ENCODE results near the gene NLRP1. TPM values are rescaled to one million over a fixed set of nuclear protein-coding genes. Genes with fewer than 3 reads are reported as not detected.

The NLRP1 gene
- total RNA-seq, 1 donor from 2014 or later, result 24.0 TPM

GRCh38 chr17:5541610-5542202, 42.6 kb downstream of the NLRP1 start:
- Histone ChIP-seq H3K9me3 (ENCODE audit: control insufficient read depth in 3 of 3, low read length in 3 of 3) (no peaks in the 10 kb centered on the region), H3K4me1 (ENCODE audit: control insufficient read depth in 3 of 3, insufficient read depth in 3 of 3, low read length in 3 of 3) (no peaks in the 10 kb centered on the region), H3K27me3 (ENCODE audit: control insufficient read depth in 3 of 3, insufficient read depth in 3 of 3, low read length in 3 of 3) (no peaks in the 10 kb centered on the region), H3K9ac (ENCODE audit: low read depth in 1 of 3, low read length in 3 of 3) (no peak overlapping the region), H3K4me3 (ENCODE audit: low read length in 3 of 3) (no peak overlapping the region), H3K36me3 (ENCODE audit: control insufficient read depth in 3 of 3, insufficient read depth in 3 of 3, low read length in 3 of 3) (peaks cover 5 to 18% (median 12%) of the 10 kb centered on the region in 3 donors), H3K27ac (ENCODE audit: low read depth, low read length) (no peak overlapping the region)

GRCh38 chr17:5540321-5540720, 44.0 kb downstream of the NLRP1 start:
- Histone ChIP-seq H3K27ac (ENCODE audit: low read depth, low read length) (no peak overlapping the region), H3K4me3 (ENCODE audit: low read length in 3 of 3) (no peak overlapping the region), H3K36me3 (ENCODE audit: control insufficient read depth in 3 of 3, insufficient read depth in 3 of 3, low read length in 3 of 3) (peaks cover 0 to 17% (median 16%) of the 10 kb centered on the region in 3 donors)

GRCh38 chr17:5539286-5539685, 45.0 kb downstream of the NLRP1 start:
- Histone ChIP-seq H3K9me3 (ENCODE audit: control insufficient read depth in 3 of 3, low read length in 3 of 3) (no peaks in the 10 kb centered on the region), H3K4me1 (ENCODE audit: control insufficient read depth in 3 of 3, insufficient read depth in 3 of 3, low read length in 3 of 3) (no peaks in the 10 kb centered on the region), H3K4me3 (ENCODE audit: low read length in 3 of 3) (no peak overlapping the region), H3K27me3 (ENCODE audit: control insufficient read depth in 3 of 3, insufficient read depth in 3 of 3, low read length in 3 of 3) (no peaks in the 10 kb centered on the region), H3K9ac (ENCODE audit: low read depth in 1 of 3, low read length in 3 of 3) (no peak overlapping the region), H3K27ac (ENCODE audit: low read depth, low read length) (no peak overlapping the region), H3K36me3 (ENCODE audit: control insufficient read depth in 3 of 3, insufficient read depth in 3 of 3, low read length in 3 of 3) (peaks cover 0 to 18% (median 18%) of the 10 kb centered on the region in 3 donors)

More at GRCh38 chr17:5540321-5540720, 44.0 kb downstream of the NLRP1 start:
- no peak overlapping the region for H3K9ac ChIP-seq (ENCODE audit: low read depth in 1 of 3, low read length in 3 of 3)
- no peaks in the 10 kb centered on the region for H3K9me3 ChIP-seq (ENCODE audit: control insufficient read depth in 3 of 3, low read length in 3 of 3)
- no peaks in the 10 kb centered on the region for H3K27me3 ChIP-seq (ENCODE audit: control insufficient read depth in 3 of 3, insufficient read depth in 3 of 3, low read length in 3 of 3)
- H3K4me1 ChIP-seq (ENCODE audit: control insufficient read depth in 3 of 3, insufficient read depth in 3 of 3, low read length in 3 of 3), result no peaks in the 10 kb centered on the region

- Histone ChIP-seq H3K4me1 (ENCODE audit: control insufficient read depth in 3 of 3, insufficient read depth in 3 of 3, low read length in 3 of 3) (no peaks in the 10 kb centered on the region), H3K9me3 (ENCODE audit: control insufficient read depth in 3 of 3, low read length in 3 of 3) (no peaks in the 10 kb centered on the region), H3K27me3 (ENCODE audit: control insufficient read depth in 3 of 3, insufficient read depth in 3 of 3, low read length in 3 of 3) (no peaks in the 10 kb centered on the region), H3K36me3 (ENCODE audit: control insufficient read depth in 3 of 3, insufficient read depth in 3 of 3, low read length in 3 of 3) (peaks cover 0 to 24% (median 22%) of the 10 kb centered on the region in 3 donors), H3K4me3 (ENCODE audit: low read length in 3 of 3) (no peak overlapping the region), H3K9ac (ENCODE audit: low read depth in 1 of 3, low read length in 3 of 3) (no peak overlapping the region), H3K27ac (ENCODE audit: low read depth, low read length) (no peak overlapping the region)
Observed at GRCh38 chr17:5536866-5537650, 47.3 kb downstream of the NLRP1 start.

GRCh38 chr17:5535436-5535835, 48.9 kb downstream of the NLRP1 start:
- no peaks in the 10 kb centered on the region for H3K27me3 ChIP-seq (ENCODE audit: control insufficient read depth in 3 of 3, insufficient read depth in 3 of 3, low read length in 3 of 3)
- no peaks in the 10 kb centered on the region for H3K4me1 ChIP-seq (ENCODE audit: control insufficient read depth in 3 of 3, insufficient read depth in 3 of 3, low read length in 3 of 3)
- peaks cover under 1 to 25% (median 21%) of the 10 kb centered on the region in 3 donors for H3K36me3 ChIP-seq (ENCODE audit: control insufficient read depth in 3 of 3, insufficient read depth in 3 of 3, low read length in 3 of 3)
- no peak overlapping the region for H3K9ac ChIP-seq (ENCODE audit: low read depth in 1 of 3, low read length in 3 of 3)
- H3K4me3 ChIP-seq (ENCODE audit: low read length in 3 of 3), result no peak overlapping the region
- no peaks in the 10 kb centered on the region for H3K9me3 ChIP-seq (ENCODE audit: control insufficient read depth in 3 of 3, low read length in 3 of 3)
- H3K27ac ChIP-seq (ENCODE audit: low read depth, low read length), result no peak overlapping the region

GRCh38 chr17:5533486-5534315, 50.6 kb downstream of the NLRP1 start:
- H3K9me3 ChIP-seq (ENCODE audit: control insufficient read depth in 3 of 3, low read length in 3 of 3), result no peaks in the 10 kb centered on the region
- H3K4me3 ChIP-seq (ENCODE audit: low read length in 3 of 3), result no peak overlapping the region
- H3K36me3 ChIP-seq (ENCODE audit: control insufficient read depth in 3 of 3, insufficient read depth in 3 of 3, low read length in 3 of 3), result peaks cover 4 to 28% (median 16%) of the 10 kb centered on the region in 3 donors
- no peaks in the 10 kb centered on the region for H3K27me3 ChIP-seq (ENCODE audit: control insufficient read depth in 3 of 3, insufficient read depth in 3 of 3, low read length in 3 of 3)
- no peaks in the 10 kb centered on the region for H3K4me1 ChIP-seq (ENCODE audit: control insufficient read depth in 3 of 3, insufficient read depth in 3 of 3, low read length in 3 of 3)
- no peak overlapping the region for H3K27ac ChIP-seq (ENCODE audit: low read depth, low read length)
- no peak overlapping the region for H3K9ac ChIP-seq (ENCODE audit: low read depth in 1 of 3, low read length in 3 of 3)

GRCh38 chr17:5532581-5532980, 51.7 kb downstream of the NLRP1 start:
- Histone ChIP-seq H3K36me3 (ENCODE audit: control insufficient read depth in 3 of 3, insufficient read depth in 3 of 3, low read length in 3 of 3) (peaks cover 4 to 28% (median 14%) of the 10 kb centered on the region in 3 donors), H3K9me3 (ENCODE audit: control insufficient read depth in 3 of 3, low read length in 3 of 3) (no peaks in the 10 kb centered on the region), H3K27ac (ENCODE audit: low read depth, low read length) (no peak overlapping the region), H3K4me1 (ENCODE audit: control insufficient read depth in 3 of 3, insufficient read depth in 3 of 3, low read length in 3 of 3) (peaks cover 3 to 4% (median 4%) of the 10 kb centered on the region in 3 donors), H3K9ac (ENCODE audit: low read depth in 1 of 3, low read length in 3 of 3) (no peak overlapping the region), H3K27me3 (ENCODE audit: control insufficient read depth in 3 of 3, insufficient read depth in 3 of 3, low read length in 3 of 3) (no peaks in the 10 kb centered on the region), H3K4me3 (ENCODE audit: low read length in 3 of 3) (no peak overlapping the region)

- H3K27me3 ChIP-seq (ENCODE audit: control insufficient read depth in 3 of 3, insufficient read depth in 3 of 3, low read length in 3 of 3), result no peaks in the 10 kb centered on the region
Observed at GRCh38 chr17:5531085-5531418, 53.3 kb downstream of the NLRP1 start.

GRCh38 chr17:5530265-5531084, 53.8 kb downstream of the NLRP1 start:
- Histone ChIP-seq H3K4me1 (ENCODE audit: control insufficient read depth in 3 of 3, insufficient read depth in 3 of 3, low read length in 3 of 3) (peaks cover 9 to 19% (median 19%) of the 10 kb centered on the region in 3 donors), H3K27me3 (ENCODE audit: control insufficient read depth in 3 of 3, insufficient read depth in 3 of 3, low read length in 3 of 3) (no peaks in the 10 kb centered on the region), H3K9me3 (ENCODE audit: control insufficient read depth in 3 of 3, low read length in 3 of 3) (no peaks in the 10 kb centered on the region), H3K27ac (ENCODE audit: low read depth, low read length) (no peak overlapping the region), H3K4me3 (ENCODE audit: low read length in 3 of 3) (no peak overlapping the region), H3K36me3 (ENCODE audit: control insufficient read depth in 3 of 3, insufficient read depth in 3 of 3, low read length in 3 of 3) (peaks cover 4 to 23% (median 11%) of the 10 kb centered on the region in 3 donors), H3K9ac (ENCODE audit: low read depth in 1 of 3, low read length in 3 of 3) (no peak overlapping the region)

More at GRCh38 chr17:5531085-5531418, 53.3 kb downstream of the NLRP1 start:
- no peak overlapping the region for H3K9ac ChIP-seq (ENCODE audit: low read depth in 1 of 3, low read length in 3 of 3)
- H3K27ac ChIP-seq (ENCODE audit: low read depth, low read length), result no peak overlapping the region
- peaks cover 4 to 28% (median 14%) of the 10 kb centered on the region in 3 donors for H3K36me3 ChIP-seq (ENCODE audit: control insufficient read depth in 3 of 3, insufficient read depth in 3 of 3, low read length in 3 of 3)
- no peak overlapping the region for H3K4me3 ChIP-seq (ENCODE audit: low read length in 3 of 3)
- peaks cover 9 to 19% (median 18%) of the 10 kb centered on the region in 3 donors for H3K4me1 ChIP-seq (ENCODE audit: control insufficient read depth in 3 of 3, insufficient read depth in 3 of 3, low read length in 3 of 3)
- no peaks in the 10 kb centered on the region for H3K9me3 ChIP-seq (ENCODE audit: control insufficient read depth in 3 of 3, low read length in 3 of 3)

All from skeletal muscle tissue (tissue), 4 donors.